ENCODE data around the gene ST3GAL6. TPM values are rescaled to one million over a fixed set of nuclear protein-coding genes. Genes with fewer than 3 reads are reported as not detected.

Gene ST3GAL6
- total RNA-seq = 44.3 and 105 TPM in 2 replicates

DNA sequence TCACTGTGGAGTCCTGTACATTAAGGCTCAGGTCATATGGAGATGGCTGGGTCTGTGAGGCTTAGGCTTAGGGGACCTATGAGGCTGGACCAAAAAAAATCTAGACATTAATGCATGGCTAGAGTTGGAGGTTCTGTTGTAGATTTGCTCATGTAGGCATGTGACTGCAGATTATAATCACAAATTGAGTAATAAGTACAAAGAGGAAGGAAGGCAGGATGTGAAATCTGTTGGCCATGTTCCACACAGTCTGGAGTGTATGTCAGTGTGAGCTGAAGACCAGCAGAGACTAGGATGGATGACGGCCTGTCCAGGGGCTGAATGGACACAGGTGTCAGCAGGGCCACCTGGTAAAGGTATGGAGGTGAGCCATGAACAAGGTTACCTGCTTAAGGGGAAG lies at the start of gene ST3GAL6:
Gene ST3GAL6, plus strand, starts transcription at position 265 of the 400 bp plus-strand sequence. CDS start 5,101 bp downstream, outside the sequence.

Other genes starting within 250 kb of the ST3GAL6 start
- gene CLDND1, start 240.4 kb upstream of the ST3GAL6 start, total RNA-seq = 124 and 166 TPM in 2 replicates
- not detected in 2 replicates for gene GPR15, start 231.4 kb upstream of the ST3GAL6 start, total RNA-seq
- 24.5 and 28.1 TPM in 2 replicates for gene CPOX, start 169.7 kb upstream of the ST3GAL6 start, total RNA-seq
- 23.5 and 33.7 TPM in 2 replicates for gene DCBLD2, start 138.4 kb downstream of the ST3GAL6 start, total RNA-seq